ENCODE data around the gene ILKAP. TPM values are rescaled to one million over a fixed set of nuclear protein-coding genes. Genes with fewer than 3 reads are reported as not detected.

The ILKAP gene
- total and polyA plus RNA-seq, 2 of the 4 experiments (the other 2 are of a cell fraction) = 13.3 to 44.2 TPM

DNA sequence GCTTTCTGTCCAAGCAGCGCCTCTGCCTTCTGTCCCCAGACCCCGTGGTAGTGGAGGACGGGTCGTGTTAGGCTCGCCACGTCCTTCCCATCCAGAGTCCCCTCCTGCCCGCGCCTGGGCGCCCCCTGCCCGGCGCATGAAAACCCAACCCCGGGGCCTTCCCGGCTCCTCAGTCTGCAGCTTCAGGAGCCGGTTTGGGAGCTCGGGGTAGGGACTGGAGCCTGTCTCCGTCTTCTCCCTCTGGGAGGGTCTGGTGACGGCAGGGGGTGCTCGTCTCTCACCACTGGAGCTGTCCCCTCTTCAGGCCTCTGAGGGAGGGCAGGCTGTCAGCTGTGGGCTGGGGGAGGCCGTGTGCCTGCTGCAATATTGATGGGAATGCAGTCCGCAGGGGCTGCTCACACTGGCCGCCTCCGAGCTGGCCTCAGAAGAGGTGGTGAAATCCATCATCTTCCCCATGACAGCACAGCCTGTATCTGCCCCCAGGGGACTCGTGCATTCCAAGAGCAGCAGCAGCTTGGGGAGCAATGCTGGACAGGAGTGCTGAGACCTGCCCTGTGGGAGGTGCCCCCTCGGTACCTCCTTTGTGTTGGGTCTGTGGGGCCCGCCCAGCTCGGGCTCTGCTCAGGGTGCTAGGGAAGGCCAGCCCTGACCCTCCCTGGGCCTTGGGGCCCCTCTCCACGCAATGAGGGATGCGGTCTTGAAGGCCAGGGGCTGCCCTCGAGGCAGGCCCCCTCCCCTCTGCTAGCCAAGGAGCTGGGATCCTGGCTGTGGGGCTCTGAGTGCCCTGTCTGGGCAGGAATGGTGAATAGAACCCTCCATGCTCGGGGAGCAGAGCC lies 82.8 kb downstream of the ILKAP start:
- no peak overlapping the region for H3K4me2 ChIP-seq (ENCODE audit: low read depth, low read length)
- no peaks in the 10 kb centered on the region for H3K36me3 ChIP-seq (ENCODE audit: control insufficient read depth, insufficient read depth, low read length)
- DNase-seq = peak; percentile 19
- intact Hi-C loops (cut with micrococcal nuclease) = loop anchor here (1.0 to 5.0 kb wide), 2 partner anchors 143 to 263 kb away; partner anchors contain the start of gene RAMP1
- ATAC-seq (ENCODE audit: low read depth) = peak; percentile 83
- no peak overlapping the region for H3K4ac ChIP-seq (ENCODE audit: low read depth, low read length)
- dilution Hi-C loops (cut with HindIII; ENCODE audit: low sequenced_read_pairs, unreplicated experiment) = no loop called here
- H2AK5ac ChIP-seq (ENCODE audit: low read depth, low read length) = no peak overlapping the region
- no peaks in the 10 kb centered on the region for H3K9me3 ChIP-seq (ENCODE audit: control insufficient read depth, insufficient read depth, low read length)
- H3K9me1 ChIP-seq (ENCODE audit: insufficient read depth, low read length) = peaks cover 5% of the 10 kb centered on the region; the same call in 1 of the 2 replicates
- H4K8ac ChIP-seq (ENCODE audit: low read depth in 2 of 2, low read length in 2 of 2) = no peak overlapping the region
- H3K56ac ChIP-seq (ENCODE audit: extremely low read depth, insufficient read depth, low read length) = no peak overlapping the region
- in situ Hi-C loops (cut with MboI; ENCODE audit: low sequenced_read_pairs) = no loop called here
- no peak overlapping the region for H2AK9ac ChIP-seq (replicated peaks; ENCODE audit: low read depth, low read length, poor library complexity)
- H3K23ac ChIP-seq (ENCODE audit: low read depth, low read length) = no peak overlapping the region
- ChIA-PET POLR2A (ENCODE audit: unreplicated experiment) (no interaction called here), CTCF (interaction anchor here (1.2 kb wide), 1 partner anchor 144 kb away, joined by 3 read pairs; no protein-coding TSS in a partner anchor)
- H4K5ac ChIP-seq (ENCODE audit: low read depth, low read length) = no peak overlapping the region
- WGBS, 2 experiments (ENCODE audit: extremely low coverage in 2 of 2, insufficient read length in 1 of 2) = 26% methylated on average over 6 of the region's 30 CpGs; no CpG with 5 or more reads in 1 of the 2 experiments
- no peak overlapping the region for H2BK20ac ChIP-seq (ENCODE audit: low read depth, low read length)
- H3K4me3 ChIP-seq (ENCODE audit: insufficient read depth, low read depth, low read length) = no peak overlapping the region
- H3K9ac ChIP-seq (ENCODE audit: low read depth, low read length) = no peak overlapping the region
- BruUV-seq (replicated peaks) = no TSS peak
- H4K91ac ChIP-seq (ENCODE audit: insufficient read depth, low read depth, low read length) = no peak overlapping the region
- H4K20me1 ChIP-seq (ENCODE audit: insufficient read depth, low read length) = no peaks in the 10 kb centered on the region
- H3K27me3 ChIP-seq (ENCODE audit: control insufficient read depth, insufficient read depth, low read length) = peaks cover 33% of the 10 kb centered on the region
- peaks cover 4% of the 10 kb centered on the region; the same call in 1 of the 2 replicates for H3K4me1 ChIP-seq (ENCODE audit: control insufficient read depth, insufficient read depth, low read length)
- H3K14ac ChIP-seq (replicated peaks; ENCODE audit: low read depth, low read length) = no peak overlapping the region
- no peak overlapping the region for H3K27ac ChIP-seq (ENCODE audit: insufficient read depth, low read length)
- H2BK15ac ChIP-seq (ENCODE audit: low read depth, low read length) = no peak overlapping the region
- H2AFZ ChIP-seq (replicated peaks; ENCODE audit: low read length, poor library complexity) = no peak overlapping the region
- no peak overlapping the region for H3K18ac ChIP-seq (ENCODE audit: low read depth, low read length)
- no peak overlapping the region for H2BK120ac ChIP-seq (ENCODE audit: low read depth, low read length)
- no peaks in the 10 kb centered on the region for H3K79me1 ChIP-seq (ENCODE audit: low read depth in 1 of 2, low read length in 2 of 2)
- H2BK5ac ChIP-seq (ENCODE audit: low read depth, low read length, poor library complexity, severe bottlenecking) = no peak overlapping the region
- TF ChIP-seq CEBPB (IDR thresholded peaks at IDR 0.05; ENCODE audit: low read depth, low read length) = no peak
- TF ChIP-seq POLR2A (IDR thresholded peaks at IDR 0.05; ENCODE audit: low read depth, low read length) = no peak
- TF ChIP-seq MXI1 (IDR thresholded peaks at IDR 0.05; ENCODE audit: borderline replicate concordance, low read depth, low read length) = no peak
- TF ChIP-seq ELK1 (IDR thresholded peaks at IDR 0.05; ENCODE audit: borderline replicate concordance, low read depth, low read length) = no peak
- no peak for TF ChIP-seq RFX5 (IDR thresholded peaks at IDR 0.05; ENCODE audit: low read depth, low read length)
- no peak for TF ChIP-seq USF2 (IDR thresholded peaks at IDR 0.05; ENCODE audit: low read depth, low read length)
- no peak for TF ChIP-seq FOS (IDR thresholded peaks at IDR 0.05; ENCODE audit: low read depth, low read length)
- TF ChIP-seq RCOR1 (IDR thresholded peaks at IDR 0.05; ENCODE audit: insufficient replicate concordance, low read length) = no peak
- TF ChIP-seq NFE2L2 (IDR thresholded peaks at IDR 0.05; ENCODE audit: low read depth, low read length) = no peak
- TF ChIP-seq RAD21 (IDR thresholded peaks at IDR 0.05; ENCODE audit: low read length) = peak; percentile 54
- TF ChIP-seq MAFK (IDR thresholded peaks at IDR 0.05; ENCODE audit: low read depth, low read length) = no peak
- TF ChIP-seq BHLHE40 (IDR thresholded peaks at IDR 0.05; ENCODE audit: low read depth, low read length) = no peak
- peak; percentile 12; the same call in 1 of the 2 replicates for TF ChIP-seq SMC3 (IDR thresholded peaks at IDR 0.05; ENCODE audit: low read depth, low read length)
- TF ChIP-seq MAZ (IDR thresholded peaks at IDR 0.05; ENCODE audit: borderline replicate concordance, low read depth, low read length) = no peak
